ENCODE results near the gene RGS7.

DNA sequence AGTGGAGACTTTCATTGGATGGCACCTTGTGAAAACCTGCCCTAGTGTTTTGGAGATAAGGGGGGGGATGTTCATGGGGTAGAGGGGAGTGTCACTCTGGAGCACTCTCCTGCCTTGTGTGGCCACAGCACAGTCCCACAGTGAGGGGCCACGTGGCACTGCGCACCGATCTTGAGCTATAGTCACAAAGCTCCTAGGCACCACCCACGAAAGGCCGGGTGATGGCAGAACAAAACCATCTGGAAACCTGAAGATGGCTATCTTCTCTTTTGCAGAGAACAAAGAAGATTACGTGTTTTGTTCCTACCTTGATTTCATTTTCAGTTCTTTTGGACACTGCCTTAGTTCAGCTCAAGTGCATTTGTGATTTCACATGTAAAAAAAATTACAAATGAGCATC lies 220.6 kb downstream of the RGS7 start:
- TF ChIP-seq POLR2A (IDR thresholded peaks at IDR 0.05) (no peak), POLR2AphosphoS5 (IDR thresholded peaks at IDR 0.05) (no peak)
- TF ChIP-seq, protein P1, sequence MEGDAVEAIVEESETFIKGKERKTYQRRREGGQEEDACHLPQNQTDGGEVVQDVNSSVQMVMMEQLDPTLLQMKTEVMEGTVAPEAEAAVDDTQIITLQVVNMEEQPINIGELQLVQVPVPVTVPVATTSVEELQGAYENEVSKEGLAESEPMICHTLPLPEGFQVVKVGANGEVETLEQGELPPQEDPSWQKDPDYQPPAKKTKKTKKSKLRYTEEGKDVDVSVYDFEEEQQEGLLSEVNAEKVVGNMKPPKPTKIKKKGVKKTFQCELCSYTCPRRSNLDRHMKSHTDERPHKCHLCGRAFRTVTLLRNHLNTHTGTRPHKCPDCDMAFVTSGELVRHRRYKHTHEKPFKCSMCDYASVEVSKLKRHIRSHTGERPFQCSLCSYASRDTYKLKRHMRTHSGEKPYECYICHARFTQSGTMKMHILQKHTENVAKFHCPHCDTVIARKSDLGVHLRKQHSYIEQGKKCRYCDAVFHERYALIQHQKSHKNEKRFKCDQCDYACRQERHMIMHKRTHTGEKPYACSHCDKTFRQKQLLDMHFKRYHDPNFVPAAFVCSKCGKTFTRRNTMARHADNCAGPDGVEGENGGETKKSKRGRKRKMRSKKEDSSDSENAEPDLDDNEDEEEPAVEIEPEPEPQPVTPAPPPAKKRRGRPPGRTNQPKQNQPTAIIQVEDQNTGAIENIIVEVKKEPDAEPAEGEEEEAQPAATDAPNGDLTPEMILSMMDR (IDR thresholded peaks at IDR 0.05): no peak

Measured in gastroesophageal sphincter (tissue), 3 donors.